Cortex of kidney (tissue), 1 donor: Measurements from ENCODE around the gene RBM33.

Experiments
- DNase-seq: peaks from one replicate; lab custom pipeline; 2025; lab: John Stamatoyannopoulos, UW

RBM33 gene

DNA sequence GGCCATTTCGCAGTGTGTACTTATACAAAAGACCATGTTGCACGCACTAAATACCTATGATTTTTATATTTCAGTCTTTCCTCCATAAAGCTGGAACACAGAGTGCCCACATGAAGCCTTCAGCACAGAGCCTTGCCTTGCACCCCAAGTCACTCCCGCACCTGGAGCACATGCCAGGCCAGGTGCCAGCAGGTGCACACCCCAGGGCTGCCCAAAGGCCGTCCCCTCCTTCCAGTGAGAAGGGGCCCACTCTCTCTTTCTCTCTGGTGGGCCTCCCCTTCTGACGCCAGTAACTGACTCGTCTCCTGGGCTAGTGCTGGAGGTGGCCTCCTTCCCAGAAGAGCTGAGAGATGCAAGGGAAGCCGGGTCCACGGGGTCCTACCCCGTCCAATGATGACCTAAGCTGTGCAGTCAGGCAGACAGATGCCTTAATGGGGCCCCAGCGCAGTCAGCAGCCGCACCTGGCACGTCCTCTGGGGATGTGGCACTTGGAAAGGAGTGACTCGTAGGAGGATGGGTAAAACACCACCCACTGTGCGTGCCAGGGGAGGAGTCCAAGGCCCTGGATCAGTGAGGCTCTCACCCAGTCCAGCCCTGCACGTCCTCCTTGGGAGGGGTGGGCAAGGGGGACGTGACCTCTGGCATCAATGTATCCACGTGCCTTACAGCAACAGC is 185.5 kb downstream of the RBM33 start:
- DNase-seq = no peak
